SK-N-SH treated with all-trans-retinoic acid at 6 μM for 48 hours (cell line): Measurements from ENCODE around the gene ZC3H7B.

Experiments
- ARNTL ChIP-seq: fragments of 450-650 bp; formaldehyde crosslinking; IDR thresholded peaks from 2 replicates; pipeline ENCODE4 v1.5.0; 2020; ENCODE audit warnings: low read depth, mild to moderate bottlenecking, moderate library complexity, borderline replicate concordance
- BACH2 ChIP-seq: fragments of 250-450 bp; sonication (Bioruptor Pico); IDR thresholded peaks from 2 replicates; pipeline ENCODE4 v1.9.0; 2021; ENCODE audit warnings: mild to moderate bottlenecking, borderline replicate concordance
- OSR1 ChIP-seq: fragments of 250-450 bp; sonication (Bioruptor Pico); IDR thresholded peaks from 2 replicates; pipeline ENCODE4 v1.8.0; 2022; ENCODE audit warnings: moderate library complexity, mild to moderate bottlenecking, inconsistent platforms
- RARB ChIP-seq: fragments of 250-450 bp; sonication (Bioruptor Pico); IDR thresholded peaks from 2 replicates; pipeline ENCODE4 v1.8.0; 2021; ENCODE audit warnings: mild to moderate bottlenecking, moderate library complexity
- TOX ChIP-seq: fragments of 250-450 bp; sonication (Bioruptor Pico); IDR thresholded peaks from 2 replicates; pipeline ENCODE4 v1.8.0; 2021; ENCODE audit warnings: mild to moderate bottlenecking, moderate library complexity, borderline replicate concordance
- ZC3H10 ChIP-seq: fragments of 250-450 bp; sonication (Bioruptor Pico); IDR thresholded peaks from 2 replicates; pipeline ENCODE4 v1.5.1; 2021; ENCODE audit warnings: mild to moderate bottlenecking, moderate library complexity
- ZFP30 ChIP-seq: fragments of 450-650 bp; formaldehyde crosslinking; IDR thresholded peaks from 2 replicates; pipeline ENCODE4 v1.5.0; 2022; ENCODE audit warnings: mild to moderate bottlenecking, moderate library complexity
- TF ChIP-seq, protein P1 (sequence below): fragments of 250-450 bp; sonication (Bioruptor Pico); IDR thresholded peaks from 2 replicates; pipeline ENCODE4 v1.8.0; 2020; ENCODE audit warnings: mild to moderate bottlenecking, moderate library complexity, borderline replicate concordance
- TF ChIP-seq, protein P2 (sequence below): fragments of 250-450 bp; sonication (Bioruptor Pico); IDR thresholded peaks from 2 replicates; pipeline ENCODE4 v1.5.0; 2020; ENCODE audit warnings: mild to moderate bottlenecking, moderate library complexity

DNA sequence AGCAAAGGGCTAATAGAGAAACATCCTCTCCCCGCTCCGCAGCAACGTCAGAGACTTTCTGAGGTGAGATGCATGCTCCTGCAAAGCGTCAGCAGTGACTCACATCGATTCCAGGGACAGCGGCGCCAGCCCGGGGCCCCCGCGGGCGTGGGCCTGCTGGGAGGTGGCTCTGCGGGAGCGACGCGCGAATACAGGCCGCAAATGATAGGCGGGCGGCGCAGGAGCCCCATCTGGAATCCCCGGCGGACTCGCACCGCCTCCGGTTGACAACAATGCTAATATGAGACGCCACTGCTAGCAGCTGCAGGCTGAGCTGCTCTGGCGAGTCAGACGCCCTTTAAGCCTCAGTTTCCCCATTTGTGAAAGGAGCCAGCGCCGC, 15.9 kb upstream of the ZC3H7B start:
- TF ChIP-seq ZFP30 (CRISPR knock-in tag) (no peak), ARNTL (CRISPR knock-in tag) (no peak), BACH2 (CRISPR knock-in tag) (no peak), OSR1 (CRISPR knock-in tag) (no peak), RARB (CRISPR knock-in tag) (no peak), TOX (no peak), ZC3H10 (CRISPR knock-in tag) (no peak)
- TF ChIP-seq, protein P1, sequence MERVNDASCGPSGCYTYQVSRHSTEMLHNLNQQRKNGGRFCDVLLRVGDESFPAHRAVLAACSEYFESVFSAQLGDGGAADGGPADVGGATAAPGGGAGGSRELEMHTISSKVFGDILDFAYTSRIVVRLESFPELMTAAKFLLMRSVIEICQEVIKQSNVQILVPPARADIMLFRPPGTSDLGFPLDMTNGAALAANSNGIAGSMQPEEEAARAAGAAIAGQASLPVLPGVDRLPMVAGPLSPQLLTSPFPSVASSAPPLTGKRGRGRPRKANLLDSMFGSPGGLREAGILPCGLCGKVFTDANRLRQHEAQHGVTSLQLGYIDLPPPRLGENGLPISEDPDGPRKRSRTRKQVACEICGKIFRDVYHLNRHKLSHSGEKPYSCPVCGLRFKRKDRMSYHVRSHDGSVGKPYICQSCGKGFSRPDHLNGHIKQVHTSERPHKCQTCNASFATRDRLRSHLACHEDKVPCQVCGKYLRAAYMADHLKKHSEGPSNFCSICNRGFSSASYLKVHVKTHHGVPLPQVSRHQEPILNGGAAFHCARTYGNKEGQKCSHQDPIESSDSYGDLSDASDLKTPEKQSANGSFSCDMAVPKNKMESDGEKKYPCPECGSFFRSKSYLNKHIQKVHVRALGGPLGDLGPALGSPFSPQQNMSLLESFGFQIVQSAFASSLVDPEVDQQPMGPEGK (CRISPR knock-in tag): no peak
- TF ChIP-seq, protein P2, sequence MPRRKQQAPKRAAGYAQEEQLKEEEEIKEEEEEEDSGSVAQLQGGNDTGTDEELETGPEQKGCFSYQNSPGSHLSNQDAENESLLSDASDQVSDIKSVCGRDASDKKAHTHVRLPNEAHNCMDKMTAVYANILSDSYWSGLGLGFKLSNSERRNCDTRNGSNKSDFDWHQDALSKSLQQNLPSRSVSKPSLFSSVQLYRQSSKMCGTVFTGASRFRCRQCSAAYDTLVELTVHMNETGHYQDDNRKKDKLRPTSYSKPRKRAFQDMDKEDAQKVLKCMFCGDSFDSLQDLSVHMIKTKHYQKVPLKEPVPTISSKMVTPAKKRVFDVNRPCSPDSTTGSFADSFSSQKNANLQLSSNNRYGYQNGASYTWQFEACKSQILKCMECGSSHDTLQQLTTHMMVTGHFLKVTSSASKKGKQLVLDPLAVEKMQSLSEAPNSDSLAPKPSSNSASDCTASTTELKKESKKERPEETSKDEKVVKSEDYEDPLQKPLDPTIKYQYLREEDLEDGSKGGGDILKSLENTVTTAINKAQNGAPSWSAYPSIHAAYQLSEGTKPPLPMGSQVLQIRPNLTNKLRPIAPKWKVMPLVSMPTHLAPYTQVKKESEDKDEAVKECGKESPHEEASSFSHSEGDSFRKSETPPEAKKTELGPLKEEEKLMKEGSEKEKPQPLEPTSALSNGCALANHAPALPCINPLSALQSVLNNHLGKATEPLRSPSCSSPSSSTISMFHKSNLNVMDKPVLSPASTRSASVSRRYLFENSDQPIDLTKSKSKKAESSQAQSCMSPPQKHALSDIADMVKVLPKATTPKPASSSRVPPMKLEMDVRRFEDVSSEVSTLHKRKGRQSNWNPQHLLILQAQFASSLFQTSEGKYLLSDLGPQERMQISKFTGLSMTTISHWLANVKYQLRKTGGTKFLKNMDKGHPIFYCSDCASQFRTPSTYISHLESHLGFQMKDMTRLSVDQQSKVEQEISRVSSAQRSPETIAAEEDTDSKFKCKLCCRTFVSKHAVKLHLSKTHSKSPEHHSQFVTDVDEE (CRISPR knock-in tag): no peak
